Germinal center (tissue), 1 donor: Measurements from ENCODE around the gene MYO18A.
"Not testable (repeated sequence)": the region's sequence is repeated elsewhere in the genome, so short reads cannot be mapped to it uniquely, and the experiment has no call there.

ENCODE experiments used
- DNase-seq: peaks from one replicate; pipeline ENCODE4 v3.0.0; 2012; ENCODE audit warnings: mixed read lengths, low spot score

MYO18A gene

GRCh38 chr17:29193146-29193545, 12.9 kb upstream of the MYO18A start:
- DNase-seq = no peak

- DNase-seq = no peak
These were observed 10.5 kb upstream of the MYO18A start for GRCh38 chr17:29190592-29191207.

DNA sequence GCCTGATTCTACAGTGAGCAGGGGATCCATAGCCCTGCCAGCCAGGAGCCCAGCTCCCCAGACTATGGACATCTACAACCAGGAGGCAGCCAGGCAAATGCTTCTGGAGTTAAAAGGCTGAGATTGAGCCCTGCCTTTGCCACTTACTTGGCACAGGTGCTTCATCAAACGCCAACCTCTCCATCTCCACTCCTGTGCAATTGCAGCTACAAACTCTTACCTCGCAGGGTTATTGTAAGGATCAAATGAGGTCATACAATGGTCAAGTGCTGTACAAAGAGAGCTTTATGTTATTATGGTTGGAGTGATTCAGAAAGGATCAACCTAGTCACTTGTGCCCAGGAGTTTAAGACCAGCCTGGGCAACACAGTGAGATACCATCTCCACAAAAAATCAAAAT, 9.8 kb upstream of the MYO18A start:
- no peak for DNase-seq

DNA sequence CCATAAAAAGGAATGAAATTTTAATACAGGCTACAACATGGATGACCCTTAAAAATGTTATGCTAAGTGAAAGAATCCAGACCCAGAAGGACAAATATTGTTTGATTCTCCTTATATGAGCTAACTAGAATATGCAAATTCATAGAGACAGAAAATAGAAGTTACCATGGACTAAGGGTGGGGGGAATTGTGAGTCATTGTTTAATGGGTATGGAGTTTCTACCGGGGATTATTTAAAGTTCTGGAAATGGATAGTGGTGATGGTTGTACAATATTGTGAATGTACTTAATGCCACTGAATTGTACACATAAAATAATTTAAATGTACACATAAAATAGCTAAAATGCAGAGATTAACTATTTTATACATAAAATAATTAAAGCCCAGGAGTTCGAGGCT, 9.2 kb upstream of the MYO18A start:
- no peak for DNase-seq

- DNase-seq = no peak
These were observed 1.0 kb upstream of the MYO18A start for GRCh38 chr17:29181226-29181625.

GRCh38 chr17:29180788-29181160, 576 bp upstream of the MYO18A start:
- no peak for DNase-seq

DNA sequence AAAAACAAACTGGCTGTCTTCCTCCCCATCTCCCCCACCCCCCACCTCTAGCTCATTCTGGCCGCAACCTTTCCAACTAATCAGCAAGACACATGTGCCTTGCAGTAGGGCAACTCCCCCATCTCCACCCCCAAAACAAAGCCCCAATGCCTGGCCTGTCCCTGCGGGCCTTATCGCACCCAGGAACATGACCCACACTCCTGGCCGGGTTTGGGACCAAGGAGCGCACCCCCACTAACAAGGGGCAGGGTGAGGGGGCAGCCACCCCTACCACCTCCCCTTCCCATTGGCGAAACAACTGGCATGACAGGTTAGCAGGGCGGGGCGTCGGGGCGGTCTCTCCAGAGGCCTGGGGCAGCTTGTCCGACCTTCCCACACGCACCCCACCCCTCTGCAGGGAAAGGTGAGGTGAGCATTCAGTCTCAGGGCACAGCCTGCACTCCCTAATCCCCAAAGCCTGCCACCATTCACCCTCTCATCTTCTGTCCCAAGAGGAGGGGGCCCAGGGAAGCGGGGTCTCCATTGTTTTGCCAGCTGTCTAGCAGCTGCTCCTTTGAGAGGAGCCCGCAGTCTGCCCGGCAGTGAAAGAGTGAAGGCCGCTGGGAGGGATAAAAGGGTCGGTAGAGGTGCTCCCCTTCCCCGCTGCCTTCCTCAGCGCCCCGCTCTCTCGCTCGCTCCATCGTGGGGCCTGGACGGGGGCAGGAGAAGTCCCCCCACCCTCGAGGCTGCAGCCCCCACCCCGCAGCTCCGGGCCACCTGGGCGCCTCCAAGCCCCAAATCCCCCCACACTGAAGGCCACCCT, 765 bp downstream of the MYO18A start:
- DNase-seq = no peak

DNA sequence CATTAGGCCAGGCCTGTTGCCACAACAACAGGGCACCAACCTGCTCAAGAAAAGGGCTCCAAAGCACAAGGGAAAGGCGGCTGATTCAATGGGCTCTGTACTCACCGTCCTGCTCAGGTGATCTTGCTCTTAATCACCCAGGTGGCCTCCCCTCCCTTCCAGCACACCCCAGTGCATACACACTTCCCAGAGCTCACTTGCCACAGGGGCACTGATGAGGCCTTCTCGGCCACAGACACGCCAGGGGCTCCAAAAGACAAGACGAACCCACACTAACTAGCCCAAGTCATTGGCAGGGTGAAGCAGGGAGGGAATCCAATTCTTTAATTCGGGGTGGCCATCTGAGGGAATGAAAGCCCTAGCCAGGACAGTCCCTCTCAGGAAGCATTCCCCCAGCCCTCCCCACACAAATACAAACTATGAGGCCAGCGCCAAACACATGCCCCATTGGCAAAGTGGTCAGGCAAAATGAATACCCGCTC, 1.4 kb downstream of the MYO18A start:
- no peak for DNase-seq

GRCh38 chr17:29177871-29178749, 2.1 kb downstream of the MYO18A start:
- no peak for DNase-seq

- no peak for DNase-seq
These were observed 2.7 kb downstream of the MYO18A start for GRCh38 chr17:29177541-29177870.

- peak; percentile 84 for DNase-seq
These were observed 3.4 kb downstream of the MYO18A start for GRCh38 chr17:29176558-29177351.

DNA sequence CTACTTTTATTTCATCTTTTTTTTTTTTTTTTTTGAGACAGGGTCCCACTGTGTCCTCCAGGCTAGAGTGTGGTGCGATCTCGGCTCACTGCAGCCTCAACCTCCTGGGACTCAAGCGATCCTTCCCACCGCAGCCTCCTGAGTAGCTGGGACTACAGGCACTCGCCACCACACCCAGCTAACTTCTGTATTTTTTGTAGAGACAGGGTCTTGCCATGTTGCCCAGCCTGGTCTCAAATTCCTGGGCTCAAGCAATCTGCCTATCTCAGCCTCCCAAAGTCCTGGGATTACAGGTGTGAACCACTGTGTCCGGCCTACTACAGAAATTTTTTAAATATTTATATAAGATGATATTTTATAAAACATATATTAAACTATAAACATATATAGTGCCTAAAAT, 4.8 kb downstream of the MYO18A start:
- no peak for DNase-seq

- no peak for DNase-seq
These were observed 7.6 kb downstream of the MYO18A start for GRCh38 chr17:29172589-29172988.

- DNase-seq = no peak
These were observed 9.5 kb downstream of the MYO18A start for GRCh38 chr17:29170682-29171081.

GRCh38 chr17:29169806-29170591, 10.2 kb downstream of the MYO18A start:
- no peak for DNase-seq

- not testable (repeated sequence) for DNase-seq
These were observed 11.5 kb downstream of the MYO18A start for GRCh38 chr17:29168759-29169126.

- no peak for DNase-seq
These were observed 12.0 kb downstream of the MYO18A start for GRCh38 chr17:29168079-29168758.

DNA sequence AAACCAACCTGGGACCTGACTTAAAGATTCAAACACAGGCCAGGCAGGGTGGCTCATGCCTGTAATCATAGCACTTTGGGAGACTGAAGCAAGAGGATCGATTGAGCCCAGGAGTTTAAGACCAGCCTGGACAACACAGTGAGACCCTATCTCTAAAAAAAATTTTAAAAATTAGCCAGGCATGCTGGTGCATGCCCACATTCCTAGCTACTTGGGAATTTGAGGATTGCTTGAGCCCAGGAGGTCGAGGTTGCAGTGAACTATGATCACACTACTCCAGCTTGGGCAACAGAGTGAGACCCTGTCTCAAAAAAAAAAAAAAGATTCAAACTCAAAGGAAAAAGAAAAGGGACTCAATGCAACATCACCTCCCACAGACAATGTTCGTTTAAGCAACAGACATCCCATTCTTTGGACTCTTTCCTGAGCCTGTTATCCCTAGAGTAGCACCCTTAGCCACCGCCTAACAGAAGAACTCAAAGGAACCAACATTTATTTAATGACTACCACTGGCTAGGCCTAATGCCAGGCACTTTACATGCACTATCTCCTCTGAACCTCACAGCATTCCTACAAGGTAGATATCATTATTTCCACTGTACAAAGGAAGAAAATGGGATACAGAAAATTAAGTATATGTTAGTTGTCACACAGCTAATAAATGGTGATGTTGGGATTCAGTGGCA, 12.7 kb downstream of the MYO18A start:
- DNase-seq = no peak

- no peak for DNase-seq
These were observed 13.7 kb downstream of the MYO18A start for GRCh38 chr17:29166507-29166887.
